Effector CD4-positive, alpha-beta T cell (primary cell): ENCODE data around the gene ZNF804B.

ENCODE experiments used
- DNase-seq: peaks from one replicate; pipeline ENCODE4 v3.0.0-alpha.2; 2020

ZNF804B gene

DNA sequence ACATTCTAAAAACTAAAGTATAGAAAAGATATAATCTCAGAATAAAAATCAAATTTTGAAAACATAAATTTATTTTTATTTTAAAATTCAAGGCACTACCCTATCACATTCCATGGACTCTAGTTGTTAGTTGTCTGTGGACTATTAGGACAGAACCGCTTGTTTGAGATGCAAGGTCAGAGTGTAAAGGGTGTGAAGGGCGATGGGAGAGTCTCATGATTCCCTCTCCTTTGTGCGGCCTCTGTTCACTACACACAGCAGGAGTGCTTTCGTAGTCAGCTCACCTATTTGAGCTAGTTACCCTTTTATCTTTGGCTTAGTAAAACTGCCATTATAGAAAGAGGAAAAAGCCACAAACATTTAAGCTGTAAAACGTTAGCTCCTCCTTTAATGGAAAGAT, 225.8 kb downstream of the ZNF804B start:
- DNase-seq = no peak

- no peak for DNase-seq
Measured at GRCh38 chr7:89001306-89001705, 241.8 kb downstream of the ZNF804B start.

DNA sequence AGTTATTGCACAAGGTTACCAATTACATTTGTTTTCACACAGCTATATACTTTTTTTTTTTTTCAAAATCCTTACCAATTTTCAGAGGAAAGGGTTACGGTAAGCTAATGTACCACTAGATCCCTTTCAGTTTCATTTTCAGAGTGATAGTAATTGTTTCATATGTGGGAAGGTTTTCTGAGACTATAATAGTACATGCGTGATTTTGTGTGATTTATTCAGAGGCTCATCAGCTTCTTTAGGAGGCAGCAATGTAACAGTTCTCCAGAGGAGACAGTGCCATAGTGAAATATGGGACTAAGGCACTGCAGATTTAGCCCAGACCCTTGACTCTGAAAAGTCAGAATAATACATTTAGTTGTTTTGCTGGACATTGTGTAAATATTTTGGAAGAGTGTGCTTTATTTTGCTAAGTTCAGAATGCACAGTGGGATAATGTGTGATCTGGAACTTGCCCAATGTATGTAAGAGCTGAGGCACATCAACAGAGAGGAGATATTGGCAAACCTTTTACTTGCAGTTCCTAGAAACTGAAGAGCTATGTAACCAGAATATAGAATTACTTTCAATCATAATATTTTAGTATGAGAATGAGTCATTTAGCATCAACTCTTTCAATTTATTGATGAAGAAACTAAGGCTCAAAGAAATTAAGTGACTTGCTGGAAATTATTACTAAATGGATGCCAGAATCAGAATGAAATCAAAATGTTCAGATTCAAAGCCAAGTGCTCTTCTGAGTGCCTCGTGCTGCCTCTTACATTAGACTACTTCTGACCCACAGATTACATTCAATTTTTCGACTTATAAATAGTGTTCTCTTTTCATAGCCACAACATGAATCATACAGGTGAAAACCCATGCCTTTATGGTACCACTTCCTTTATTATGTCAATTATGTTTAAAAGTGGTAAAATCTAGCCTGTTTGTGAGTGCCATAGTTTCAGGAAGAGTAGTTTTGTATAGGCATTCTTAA, 243.8 kb downstream of the ZNF804B start:
- DNase-seq = no peak

GRCh38 chr7:89012016-89012415, 252.5 kb downstream of the ZNF804B start:
- no peak for DNase-seq

- DNase-seq = no peak
Measured at GRCh38 chr7:89017695-89018094, 258.2 kb downstream of the ZNF804B start.

DNA sequence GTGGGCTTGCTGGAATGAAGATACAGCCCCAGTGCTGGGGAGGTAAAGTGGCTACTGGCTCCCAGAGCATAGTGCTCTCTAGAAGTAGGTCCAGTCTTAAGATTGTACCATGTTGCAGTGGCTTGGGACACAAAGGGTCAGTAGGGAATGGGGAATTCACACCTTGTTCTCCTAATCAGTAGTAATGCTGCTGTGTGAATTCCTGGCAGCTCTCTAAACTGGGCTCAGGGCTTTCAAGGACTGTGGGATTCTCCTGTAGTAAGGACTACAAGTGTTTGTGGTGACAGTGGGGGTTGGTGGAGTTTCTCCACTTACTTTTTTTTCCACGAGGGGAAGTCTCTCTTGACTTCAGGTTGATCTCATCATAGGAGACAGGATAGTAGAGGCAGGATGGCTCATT, 262.2 kb downstream of the ZNF804B start:
- no peak for DNase-seq

GRCh38 chr7:89023206-89023605, 263.7 kb downstream of the ZNF804B start:
- DNase-seq = no peak

DNA sequence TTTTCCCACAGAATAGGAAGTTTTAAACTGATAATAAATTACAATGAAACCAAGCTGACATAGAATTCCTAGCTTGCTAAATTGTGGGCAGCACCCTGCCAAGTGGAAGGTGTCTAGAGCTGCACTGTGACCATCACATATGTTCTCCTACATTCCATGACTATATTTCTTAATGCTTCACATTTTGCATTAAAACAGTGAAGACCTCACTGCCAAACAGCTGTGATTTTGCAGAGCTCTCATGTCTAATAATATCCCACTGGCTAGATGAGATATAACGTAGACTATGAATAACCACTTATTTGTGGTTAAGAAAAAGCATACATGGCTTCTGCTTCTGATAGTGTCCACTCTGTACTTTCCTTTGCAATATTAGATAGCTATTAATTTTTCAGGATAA, 264.4 kb downstream of the ZNF804B start:
- DNase-seq = no peak

DNA sequence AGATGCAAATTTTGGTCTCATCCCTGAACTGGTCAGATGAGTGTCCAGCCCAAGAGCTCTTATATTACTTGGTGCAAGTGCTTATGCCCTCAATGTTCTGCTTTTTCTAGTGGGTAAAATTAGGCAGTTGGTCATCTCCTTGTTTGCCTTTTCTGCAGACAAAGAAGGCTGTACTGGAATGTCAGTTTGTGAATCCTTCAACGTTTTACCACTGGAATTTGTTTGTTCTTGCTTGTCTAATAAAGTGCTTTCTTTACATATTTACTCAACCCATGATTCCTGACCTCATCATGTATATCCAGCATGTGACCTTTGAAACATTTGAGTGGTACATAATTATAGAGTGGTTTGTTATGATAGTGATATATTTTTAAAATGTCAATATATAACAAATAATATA, 268.3 kb downstream of the ZNF804B start:
- no peak for DNase-seq

DNA sequence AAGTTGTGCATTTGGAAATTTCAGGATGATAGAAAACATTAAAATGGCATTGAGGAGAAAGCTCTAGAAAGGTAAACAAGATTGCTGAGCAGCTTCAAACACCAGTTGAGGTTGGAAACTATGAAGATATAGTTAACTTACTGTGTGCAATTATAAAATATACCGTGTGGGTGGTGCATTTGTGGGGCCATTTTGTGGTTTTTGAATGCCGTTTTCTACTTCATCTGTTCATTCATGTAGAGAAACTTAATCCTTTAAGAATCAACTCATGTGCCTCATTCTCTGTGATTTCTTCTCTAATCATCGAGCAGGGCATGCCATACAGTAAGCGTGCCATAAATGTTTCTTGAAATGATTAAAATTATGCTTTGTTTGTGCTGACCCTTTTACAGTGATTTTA, 268.8 kb downstream of the ZNF804B start:
- no peak for DNase-seq

DNA sequence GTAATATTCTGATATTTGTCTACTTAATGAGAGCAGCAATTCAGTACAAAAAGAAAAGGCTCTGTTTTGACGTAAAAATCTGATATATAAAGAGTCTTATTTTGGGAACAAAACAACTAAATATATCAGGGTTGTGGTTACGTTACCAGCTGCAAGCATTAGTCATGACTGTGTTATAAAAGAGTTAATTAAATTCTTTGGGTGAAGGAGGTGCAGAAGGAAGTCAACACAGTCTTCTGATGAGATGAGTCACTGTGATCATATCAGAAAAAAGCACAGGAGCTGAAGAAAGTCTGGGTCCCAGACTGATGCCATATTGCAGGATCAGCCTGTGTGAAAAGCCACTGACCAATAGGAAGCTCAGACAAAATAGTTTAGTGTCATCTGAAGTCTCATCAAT, 270.4 kb downstream of the ZNF804B start:
- no peak for DNase-seq

DNA sequence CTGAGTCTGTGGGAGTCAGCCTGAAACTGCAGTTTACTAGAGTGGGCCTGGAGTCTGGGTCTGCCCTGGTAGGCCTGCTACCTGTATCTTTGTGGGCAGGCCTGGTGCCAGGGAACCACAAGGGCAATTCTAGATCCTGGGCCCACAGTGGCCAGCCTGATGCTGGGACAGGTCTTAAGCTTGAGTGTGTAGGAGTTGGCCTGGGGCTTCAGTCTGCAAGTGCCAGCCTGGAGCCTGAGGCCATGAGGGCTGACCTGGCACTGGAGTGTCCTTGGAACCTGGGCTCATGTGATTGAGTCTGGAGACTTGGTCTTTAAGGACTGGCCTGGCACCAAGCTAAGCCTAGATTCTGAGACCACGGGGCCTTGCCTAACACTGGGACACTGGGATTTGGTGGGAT, 281.7 kb downstream of the ZNF804B start:
- no peak for DNase-seq

DNA sequence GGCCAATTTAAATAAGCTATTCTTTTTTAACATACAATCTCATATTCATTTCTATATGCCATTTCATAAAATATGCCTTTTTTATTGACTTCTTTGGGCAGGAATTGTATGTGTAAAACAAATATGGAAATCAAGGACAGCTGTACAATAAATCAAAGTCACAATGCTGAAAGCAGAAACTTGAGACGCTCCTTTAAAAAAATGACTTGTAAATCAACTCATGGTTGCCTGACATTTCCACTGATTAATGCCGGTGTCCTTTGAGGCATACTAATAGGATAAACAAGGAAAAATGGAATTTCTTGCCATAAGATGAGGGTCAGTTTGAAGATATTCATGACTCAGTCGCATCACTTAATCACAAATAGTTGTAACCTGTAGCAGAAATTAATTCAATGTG, 283.4 kb downstream of the ZNF804B start:
- DNase-seq = no peak

GRCh38 chr7:89049043-89049442, 289.5 kb downstream of the ZNF804B start:
- no peak for DNase-seq

- DNase-seq = no peak
Measured at GRCh38 chr7:89053130-89053529, 293.6 kb downstream of the ZNF804B start.

- DNase-seq = no peak
Measured at GRCh38 chr7:89054361-89054760, 294.9 kb downstream of the ZNF804B start.

DNA sequence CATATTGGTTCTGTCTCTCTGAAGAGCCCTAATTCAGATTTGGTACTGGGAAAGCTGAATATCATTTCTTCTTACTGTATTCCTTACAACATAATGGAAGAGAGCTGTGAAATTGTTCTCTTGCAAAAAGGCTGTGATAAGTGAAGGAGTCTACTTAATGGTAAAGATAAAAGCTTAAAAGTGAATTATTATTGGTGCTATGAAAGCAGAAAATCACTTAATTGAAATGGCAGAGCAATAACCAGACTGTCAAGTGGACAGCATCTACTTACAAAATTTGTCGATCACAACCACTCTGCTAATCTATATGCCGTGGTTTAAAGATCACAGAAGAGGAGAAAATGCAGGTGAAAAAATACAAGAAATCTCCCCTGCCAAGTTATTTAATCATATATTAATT, 300.7 kb downstream of the ZNF804B start:
- no peak for DNase-seq

DNA sequence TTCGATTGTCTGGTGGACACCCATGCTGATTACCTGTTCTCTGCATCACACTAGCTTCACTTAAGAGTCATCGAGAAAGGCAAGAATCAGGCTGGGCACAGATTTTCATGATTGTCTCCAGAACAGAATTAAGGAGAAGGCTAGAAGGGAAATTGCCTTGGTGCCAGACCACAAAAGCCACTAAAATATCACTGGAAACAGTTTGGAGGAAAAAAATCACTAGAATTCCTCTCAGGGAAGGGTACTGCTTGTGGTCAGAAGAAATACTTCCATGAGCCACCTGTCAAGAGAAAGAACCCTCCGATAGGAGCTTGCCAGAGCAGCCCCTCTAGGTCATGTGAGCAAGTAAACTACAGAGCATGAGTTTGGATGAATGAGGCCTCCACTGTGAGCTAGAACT, 305.3 kb downstream of the ZNF804B start:
- DNase-seq = no peak

GRCh38 chr7:89067048-89067447, 307.5 kb downstream of the ZNF804B start:
- no peak for DNase-seq

DNA sequence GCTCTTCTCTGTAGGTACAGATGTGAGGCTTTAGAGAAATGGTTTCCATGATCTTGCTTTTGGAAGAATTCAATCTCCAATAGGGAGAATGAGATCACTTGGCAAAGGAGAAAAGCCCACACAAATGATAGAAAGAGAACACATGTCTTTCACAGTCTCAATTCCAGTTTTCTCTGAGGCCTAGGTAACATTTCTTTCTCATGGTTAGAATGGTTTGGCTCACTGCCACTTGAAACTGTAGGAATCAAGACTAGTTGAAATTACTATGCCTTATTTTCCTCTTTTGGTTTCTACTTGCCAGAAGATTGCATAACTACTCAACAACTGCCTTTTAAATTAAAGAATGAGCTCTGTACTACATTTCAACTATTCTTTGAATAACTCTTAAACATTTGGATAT, 312.6 kb downstream of the ZNF804B start:
- no peak for DNase-seq

GRCh38 chr7:89073776-89074175, 314.3 kb downstream of the ZNF804B start:
- no peak for DNase-seq

- no peak for DNase-seq
Measured at GRCh38 chr7:89077992-89078391, 318.5 kb downstream of the ZNF804B start.

GRCh38 chr7:89085580-89085979, 326.1 kb downstream of the ZNF804B start:
- DNase-seq = no peak

- no peak for DNase-seq
Measured at GRCh38 chr7:89091550-89091949, 332.1 kb downstream of the ZNF804B start.

DNA sequence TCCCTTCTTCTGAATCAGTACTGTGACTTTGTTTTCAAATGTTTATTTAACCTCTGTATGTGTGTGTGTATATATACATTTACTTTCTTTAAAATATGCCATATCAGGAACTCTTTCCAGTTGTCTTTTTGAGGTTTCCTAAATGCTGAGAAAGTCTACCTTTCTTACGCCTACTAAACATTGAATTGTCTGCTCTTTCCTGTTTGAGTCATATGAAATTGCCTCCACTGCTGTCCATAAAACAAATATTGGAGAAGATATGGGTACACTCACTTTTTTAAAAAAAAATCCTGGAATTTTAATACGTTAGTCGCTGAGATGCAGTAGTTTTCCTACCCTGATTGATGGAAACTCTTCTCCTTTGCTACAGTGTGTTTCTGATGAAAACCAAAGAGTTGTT, 334.8 kb downstream of the ZNF804B start:
- DNase-seq = no peak
